HG02798 (cell line): ENCODE measurements around the gene IP6K3.

ENCODE experiments used
- ATAC-seq: cut with Tn5 transposase; IDR thresholded peaks from one replicate; pipeline ENCODE4 v1.9.1; 2021; ENCODE audit warnings: mild to moderate bottlenecking; ENCODE audit not compliant: unreplicated experiment, poor library complexity

The IP6K3 gene

GRCh38 chr6:33725891-33726673 lies 20.6 kb downstream of the IP6K3 start:
- no peak for ATAC-seq

GRCh38 chr6:33725222-33725621 lies 21.5 kb downstream of the IP6K3 start:
- ATAC-seq, result no peak

DNA sequence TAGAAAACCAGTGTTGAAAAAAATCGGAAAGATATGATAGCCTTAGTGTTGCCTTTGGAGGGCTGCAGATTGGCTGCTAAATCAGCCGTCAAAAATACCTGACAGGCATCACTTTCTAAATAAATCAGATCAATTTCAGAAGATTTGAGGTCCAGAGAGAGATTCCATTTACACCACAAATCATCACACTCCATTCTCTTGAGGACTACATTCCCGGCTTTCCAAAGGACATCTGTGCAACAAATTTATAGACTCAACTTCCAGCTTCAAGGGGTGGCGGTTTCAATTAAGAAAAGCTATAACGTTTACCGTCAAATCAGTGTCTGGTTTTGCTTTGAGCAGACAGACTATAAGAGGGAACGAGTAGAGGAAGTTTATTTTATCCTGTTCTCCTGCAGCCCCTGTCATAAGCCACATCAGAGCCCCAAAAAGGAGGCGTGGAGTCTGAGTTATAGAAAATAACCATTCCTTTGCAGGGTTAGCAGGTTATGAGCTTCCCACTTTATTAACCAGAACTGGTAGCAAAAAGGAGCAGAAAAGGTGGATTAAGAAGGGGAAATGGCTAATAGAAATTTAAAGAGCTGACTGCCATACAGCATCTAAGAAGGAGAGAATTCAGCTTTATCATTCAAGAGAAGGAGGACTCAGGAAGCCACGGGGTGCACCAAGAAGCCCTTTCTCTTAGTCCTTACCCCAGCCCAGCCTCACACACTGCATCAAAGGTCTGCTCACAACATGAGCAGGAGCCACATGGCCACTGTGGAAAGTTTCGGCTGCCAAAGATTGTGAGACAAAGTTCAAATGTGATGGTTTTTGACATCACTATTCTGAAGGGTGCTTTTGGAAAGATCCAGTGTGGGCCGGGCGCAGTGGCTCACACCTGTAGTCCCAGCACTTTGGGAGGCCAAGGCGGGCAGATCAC lies 22.3 kb downstream of the IP6K3 start:
- no peak for ATAC-seq

DNA sequence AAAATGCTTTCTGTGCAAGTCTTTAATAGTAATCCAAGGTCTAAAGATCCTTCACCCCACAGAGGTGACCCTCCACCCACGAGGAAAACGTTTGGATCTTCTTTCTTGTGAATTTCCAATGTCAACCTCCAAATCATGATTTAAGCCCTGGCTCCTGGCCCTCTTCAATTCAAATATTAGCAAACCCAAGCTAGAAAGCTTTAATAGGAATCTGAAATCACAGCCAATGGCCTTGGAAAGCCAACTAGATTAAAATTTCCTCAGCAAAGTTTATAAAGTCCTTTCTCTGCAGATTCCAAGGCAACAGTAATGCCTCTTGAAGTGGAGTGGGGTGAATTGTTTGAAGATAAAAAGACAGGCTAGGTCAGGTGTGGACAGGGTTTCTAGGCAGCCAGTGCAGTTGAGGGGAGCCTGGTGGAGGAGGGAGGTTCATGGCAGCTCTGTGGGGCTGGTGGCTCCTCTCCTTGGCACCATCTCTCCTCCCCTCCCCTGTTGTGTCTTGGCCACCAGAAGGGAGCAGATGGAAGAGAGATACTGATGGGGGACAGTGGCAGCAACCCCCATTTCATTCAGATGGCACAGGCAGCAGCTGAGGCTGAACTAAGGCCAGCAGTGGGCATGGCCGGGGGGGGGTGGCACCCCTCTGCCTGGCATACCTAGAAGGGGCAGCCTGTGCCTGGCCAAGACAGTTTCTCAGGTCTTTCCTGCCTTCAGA lies 23.2 kb downstream of the IP6K3 start:
- ATAC-seq, result no peak

DNA sequence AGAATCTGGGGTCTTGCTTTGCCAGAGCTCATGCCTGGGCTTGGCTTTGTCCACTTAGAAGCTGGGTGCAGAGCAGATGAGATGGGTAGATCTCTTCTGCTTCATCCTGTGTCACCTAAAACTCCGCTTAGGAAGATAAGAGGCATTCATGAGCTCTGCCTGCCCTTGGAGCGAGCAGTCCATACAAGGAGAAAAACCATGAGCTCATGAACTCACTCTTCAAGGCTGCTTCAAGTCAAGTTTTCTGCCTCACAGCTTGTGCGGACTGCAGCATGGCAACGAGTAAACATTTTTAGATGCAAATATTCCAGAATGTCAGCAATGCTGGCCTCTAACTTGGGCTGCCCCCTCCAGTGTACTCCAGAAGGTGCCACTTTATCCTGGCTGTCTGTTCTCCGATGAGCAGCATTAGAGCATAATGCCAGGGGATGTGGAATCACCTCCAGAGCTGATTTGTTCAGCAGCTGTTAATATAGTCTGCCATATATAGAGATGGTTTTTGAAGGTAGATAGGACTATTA lies 24.5 kb downstream of the IP6K3 start:
- no peak for ATAC-seq

- ATAC-seq, result no peak
These were observed 25.2 kb downstream of the IP6K3 start for GRCh38 chr6:33721508-33721907.

DNA sequence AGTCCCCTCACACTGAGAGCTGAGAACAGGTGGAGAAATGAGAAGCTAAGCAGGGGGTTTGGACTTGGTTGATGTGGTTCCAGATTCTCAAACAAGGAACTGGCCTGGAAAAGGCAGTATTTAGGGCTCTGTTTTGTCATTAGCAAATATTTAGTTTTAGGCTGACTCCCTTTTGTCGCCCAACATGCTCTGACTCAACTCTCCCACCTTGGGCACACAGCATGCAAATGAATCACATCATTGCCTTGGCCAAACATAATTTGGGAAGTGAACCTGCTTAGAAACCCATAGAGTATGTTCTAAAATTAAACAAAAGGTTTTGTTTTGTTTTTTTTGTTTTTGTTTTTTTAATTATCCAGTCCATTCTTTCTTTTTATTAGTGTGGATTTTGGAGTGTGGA lies 25.7 kb downstream of the IP6K3 start:
- ATAC-seq, result no peak

GRCh38 chr6:33719326-33719987 lies 27.2 kb downstream of the IP6K3 start:
- no peak for ATAC-seq

- no peak for ATAC-seq
These were observed 28.0 kb downstream of the IP6K3 start for GRCh38 chr6:33718713-33719112.

DNA sequence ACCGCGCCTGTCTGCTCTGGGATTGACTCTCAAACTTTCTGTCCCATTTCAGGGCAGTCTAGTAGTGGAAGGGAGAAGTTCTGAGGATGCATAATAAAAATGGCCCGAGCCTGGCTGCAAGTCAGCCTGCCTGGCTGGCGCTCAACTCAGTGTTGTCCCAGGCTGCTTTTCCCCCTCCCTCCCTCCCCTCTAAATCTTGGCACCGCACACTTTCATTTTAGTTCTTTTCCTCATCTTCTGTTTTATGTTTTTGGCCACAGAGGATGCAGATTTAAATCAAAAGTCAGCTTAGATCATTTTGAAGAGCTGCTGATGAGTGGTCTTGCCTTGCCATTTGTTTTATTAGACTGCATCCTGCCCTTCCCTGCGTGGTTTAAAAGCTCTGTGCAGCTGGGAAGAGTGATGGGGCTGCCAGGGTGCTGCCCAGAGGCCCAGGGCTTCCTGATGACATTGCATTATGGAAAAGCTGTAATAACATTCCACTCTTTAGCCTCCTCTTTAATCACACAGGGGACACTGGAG lies 28.7 kb downstream of the IP6K3 start:
- ATAC-seq, result no peak

DNA sequence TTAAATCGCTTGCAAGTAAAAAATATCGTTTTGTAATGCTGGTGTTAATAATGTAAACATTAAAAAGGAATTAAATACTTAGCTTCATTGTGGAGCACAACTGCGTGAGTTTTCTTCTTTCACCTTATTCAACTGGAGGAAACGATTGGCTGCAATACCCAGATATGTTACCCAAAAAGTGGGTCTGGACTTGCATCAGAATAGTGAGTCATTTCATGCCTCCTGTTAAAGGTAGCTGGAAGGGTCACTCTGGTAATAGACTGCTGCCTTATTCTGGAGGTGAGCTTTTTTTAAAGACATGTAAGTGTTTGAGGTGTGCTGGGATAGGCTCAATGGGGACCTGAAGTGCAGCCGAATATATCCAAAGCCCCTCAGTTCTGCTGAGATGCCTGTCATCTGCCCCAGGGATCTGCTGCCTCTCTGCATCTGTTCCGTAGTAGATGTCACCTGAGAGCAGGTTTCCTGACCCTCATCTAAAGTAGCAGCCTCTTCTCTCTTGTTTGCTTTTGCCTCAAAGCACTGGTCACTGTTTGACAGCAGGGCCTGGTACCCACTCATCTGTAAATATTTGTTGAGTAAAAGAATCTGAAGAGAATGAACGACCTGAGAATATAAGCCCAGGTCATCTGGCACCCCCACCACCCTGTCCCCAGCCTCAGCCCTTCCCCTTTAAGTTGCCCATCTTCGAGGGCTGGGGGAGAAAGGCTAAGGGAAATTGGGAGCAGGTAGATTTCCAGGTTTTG lies 29.6 kb downstream of the IP6K3 start:
- no peak for ATAC-seq

GRCh38 chr6:33716379-33716778 lies 30.3 kb downstream of the IP6K3 start:
- ATAC-seq, result no peak

- no peak for ATAC-seq
These were observed 32.2 kb downstream of the IP6K3 start for GRCh38 chr6:33714385-33715040.

- no peak for ATAC-seq
These were observed 32.9 kb downstream of the IP6K3 start for GRCh38 chr6:33713786-33714185.

GRCh38 chr6:33712914-33713313 lies 33.8 kb downstream of the IP6K3 start:
- no peak for ATAC-seq

DNA sequence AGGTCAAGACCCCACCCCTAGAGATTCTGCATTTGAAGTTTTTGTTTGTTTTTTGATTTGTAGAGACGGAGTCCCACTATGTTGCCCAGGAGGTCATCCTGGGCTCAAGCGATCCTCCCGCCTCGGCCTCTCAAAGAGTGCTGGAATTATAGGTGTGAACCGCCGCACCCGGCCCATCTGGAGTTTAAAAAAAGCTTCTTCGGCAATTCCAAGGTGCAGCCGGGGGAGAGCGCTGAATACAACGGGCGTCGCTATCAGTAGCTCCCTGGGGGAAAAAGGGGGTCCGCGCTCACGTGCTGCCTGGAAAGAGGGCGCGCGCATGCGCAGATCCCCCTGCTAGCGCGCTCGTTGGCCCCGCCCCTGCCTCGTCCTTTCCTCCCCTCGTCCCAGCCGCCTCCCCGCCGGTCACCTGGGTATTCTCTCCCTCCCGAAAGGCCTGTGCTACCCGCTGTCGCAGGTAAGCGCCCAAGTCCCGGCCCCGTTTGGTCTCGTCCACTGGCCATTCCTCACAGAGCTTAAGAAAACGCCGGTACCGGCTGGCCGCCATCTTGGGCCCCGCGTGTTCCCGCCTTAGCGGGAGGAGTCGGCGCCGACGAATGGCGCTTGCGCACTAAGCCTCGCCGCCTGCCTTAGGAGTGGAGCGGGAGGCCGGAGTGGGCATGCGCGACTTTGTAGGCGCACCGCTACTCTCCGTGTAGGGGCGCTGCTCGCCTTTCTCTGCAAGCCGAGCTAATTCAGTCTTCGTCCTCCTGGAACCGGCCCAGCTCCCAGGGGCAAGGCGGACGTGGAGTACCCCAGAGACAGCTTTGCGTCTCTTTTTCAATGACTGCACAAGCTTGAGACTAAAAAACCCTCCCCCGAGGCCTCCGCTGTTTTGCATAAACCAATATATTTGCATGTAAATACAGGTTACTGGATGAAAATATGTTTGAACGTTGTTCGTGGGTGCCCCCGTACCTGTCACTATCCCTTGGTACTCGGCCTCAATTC lies 35.3 kb downstream of the IP6K3 start, which contains the start of gene UQCC2:
Gene UQCC2 (minus strand): TSS at position 561 of the 990 bp plus-strand sequence. CDS start 14 bp downstream, at position 547.
- ATAC-seq, result peak; percentile 96
